ENCODE measurements around the gene APCDD1.
A peak's percentile ranks its signal among the peaks of the same experiment; 100 is the strongest.

Gene APCDD1

DNA sequence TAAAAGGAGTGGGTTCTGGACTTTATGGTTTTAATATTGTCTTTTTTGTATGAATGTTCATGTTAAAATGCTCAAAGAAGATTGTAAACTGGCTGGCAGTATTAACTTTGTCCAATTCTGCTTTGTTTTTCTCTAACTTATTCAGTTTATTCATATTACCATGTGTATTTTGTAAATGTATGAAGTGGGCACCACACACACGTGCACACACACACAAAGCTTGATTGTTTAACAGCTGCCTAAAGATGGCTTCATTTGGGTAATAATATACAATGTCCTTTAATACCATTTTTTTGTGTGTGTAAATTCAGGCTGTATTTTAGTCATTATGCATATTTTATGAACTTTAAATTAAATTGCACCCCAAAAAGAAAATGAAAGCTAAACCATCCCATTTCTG lies 11.4 kb upstream of the APCDD1 start:
- H3K9me3 Mint-ChIP-seq: no peaks in the 10 kb centered on the region
- no peak overlapping the region for H3K4me3 Mint-ChIP-seq
- H3K27ac Mint-ChIP-seq: no peak overlapping the region
- intact Hi-C loops (cut with micrococcal nuclease): no loop called here
- no peaks in the 10 kb centered on the region for H3K36me3 Mint-ChIP-seq (ENCODE audit: low read depth)
- H3K27me3 Mint-ChIP-seq: peaks cover 20% of the 10 kb centered on the region
- no peaks in the 10 kb centered on the region for H3K4me1 Mint-ChIP-seq (ENCODE audit: low read depth)

- H3K9me3 Mint-ChIP-seq: no peaks in the 10 kb centered on the region
- peaks cover 29% of the 10 kb centered on the region for H3K27me3 Mint-ChIP-seq
- intact Hi-C loops (cut with micrococcal nuclease): no loop called here
- H3K36me3 Mint-ChIP-seq (ENCODE audit: low read depth): no peaks in the 10 kb centered on the region
- H3K4me3 Mint-ChIP-seq: no peak overlapping the region
- no peaks in the 10 kb centered on the region for H3K4me1 Mint-ChIP-seq (ENCODE audit: low read depth)
- no peak overlapping the region for H3K27ac Mint-ChIP-seq
Observed at GRCh38 chr18:10444314-10445006, 10.0 kb upstream of the APCDD1 start.

GRCh38 chr18:10449396-10449795 lies 5.0 kb upstream of the APCDD1 start:
- no peaks in the 10 kb centered on the region for H3K36me3 Mint-ChIP-seq (ENCODE audit: low read depth)
- intact Hi-C loops (cut with micrococcal nuclease): no loop called here

GRCh38 chr18:10450986-10451385 lies 3.4 kb upstream of the APCDD1 start:
- no peaks in the 10 kb centered on the region for H3K36me3 Mint-ChIP-seq (ENCODE audit: low read depth)
- no peak overlapping the region for H3K27ac Mint-ChIP-seq
- no peak overlapping the region for H3K4me3 Mint-ChIP-seq
- peaks cover 13% of the 10 kb centered on the region for H3K4me1 Mint-ChIP-seq (ENCODE audit: low read depth)
- H3K9me3 Mint-ChIP-seq: no peaks in the 10 kb centered on the region
- H3K27me3 Mint-ChIP-seq: peaks cover 55% of the 10 kb centered on the region
- intact Hi-C loops (cut with micrococcal nuclease): loop anchor here (10.0 kb wide), 1 partner anchor 64 kb away; no protein-coding TSS in a partner anchor

More at GRCh38 chr18:10449396-10449795, 5.0 kb upstream of the APCDD1 start:
- Mint-ChIP-seq H3K27me3 (peaks cover 52% of the 10 kb centered on the region), H3K4me3 (no peak overlapping the region), H3K4me1 (ENCODE audit: low read depth) (peaks cover 4% of the 10 kb centered on the region), H3K27ac (no peak overlapping the region), H3K9me3 (no peaks in the 10 kb centered on the region)

DNA sequence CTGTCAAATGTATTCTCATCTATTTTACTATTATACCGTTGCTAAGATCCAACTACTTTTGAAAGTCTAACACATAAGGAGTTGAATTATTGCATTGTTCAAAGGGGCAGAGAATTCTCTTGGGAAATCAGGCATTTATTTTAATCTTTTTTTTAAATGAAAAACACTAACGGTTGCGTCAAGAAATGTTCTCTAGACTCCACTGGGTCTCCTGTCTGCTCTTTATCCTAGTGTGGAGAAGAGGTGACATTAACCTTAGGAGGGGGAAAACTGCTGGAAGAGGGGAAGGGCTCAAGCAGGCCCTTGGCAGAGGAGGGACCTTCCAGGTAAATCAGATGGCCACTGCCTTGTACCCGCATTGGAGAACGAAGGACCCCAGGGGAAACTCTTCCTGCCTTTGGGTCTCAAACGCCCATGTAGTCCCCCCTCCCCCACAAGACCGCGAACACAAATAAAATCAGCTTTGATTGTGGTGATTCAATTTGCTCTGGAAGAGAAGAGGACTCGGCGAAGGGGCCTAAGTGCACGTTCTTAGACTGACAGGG lies 1.1 kb upstream of the APCDD1 start:
- Mint-ChIP-seq H3K9me3 (no peaks in the 10 kb centered on the region), H3K36me3 (ENCODE audit: low read depth) (no peaks in the 10 kb centered on the region), H3K27me3 (peaks cover 64% of the 10 kb centered on the region), H3K27ac (no peak overlapping the region), H3K4me3 (peak overlapping the region; percentile 67), H3K4me1 (ENCODE audit: low read depth) (peaks cover 14% of the 10 kb centered on the region)
- intact Hi-C loops (cut with micrococcal nuclease): loop anchor here (10.0 kb wide), 1 partner anchor 61 kb away; no protein-coding TSS in a partner anchor

- Mint-ChIP-seq H3K27me3 (peaks cover 65% of the 10 kb centered on the region), H3K9me3 (no peaks in the 10 kb centered on the region), H3K4me3 (peak overlapping the region; percentile 71), H3K36me3 (ENCODE audit: low read depth) (no peaks in the 10 kb centered on the region), H3K4me1 (ENCODE audit: low read depth) (peaks cover 14% of the 10 kb centered on the region), H3K27ac (no peak overlapping the region)
- intact Hi-C loops (cut with micrococcal nuclease): loop anchor here (10.0 kb wide), 1 partner anchor 60 kb away; no protein-coding TSS in a partner anchor
Observed at GRCh38 chr18:10454681-10455557, 484 bp downstream of the APCDD1 start.

DNA sequence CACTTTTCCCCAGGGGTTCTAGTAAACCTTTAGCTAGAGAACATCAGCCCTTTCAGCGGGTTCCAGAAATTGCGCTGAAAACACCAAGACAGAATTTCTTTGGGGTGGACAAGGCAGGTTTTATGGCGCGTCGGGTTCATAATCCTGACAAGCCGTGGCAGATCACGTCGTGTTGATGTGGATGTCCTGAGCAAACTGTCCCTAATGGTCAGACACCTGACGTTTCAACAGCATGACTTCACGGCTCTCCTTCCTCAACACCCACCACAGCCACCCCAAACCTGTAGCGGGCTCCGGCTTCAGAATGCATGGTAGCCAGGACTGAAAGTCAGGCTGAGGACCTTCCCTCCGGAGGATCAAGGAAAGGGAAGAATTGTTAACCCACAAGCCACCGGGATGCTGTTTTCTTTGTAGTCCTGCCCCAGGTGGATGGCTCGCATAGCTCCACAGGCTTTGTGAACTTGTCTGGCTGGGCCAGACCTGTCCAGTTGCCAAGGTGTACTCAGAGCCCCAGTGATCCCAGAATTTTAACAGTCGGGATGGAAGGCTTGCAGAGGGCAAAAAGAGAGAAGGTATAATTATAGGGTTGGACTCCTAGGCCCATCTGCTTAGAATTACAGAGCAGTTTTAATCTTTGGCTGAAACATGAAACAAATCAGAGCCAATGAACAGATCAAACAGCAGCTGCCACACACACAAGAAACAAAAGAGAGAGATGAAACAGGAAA lies 1.5 kb downstream of the APCDD1 start:
- H3K27me3 Mint-ChIP-seq: peaks cover 60% of the 10 kb centered on the region
- no peak overlapping the region for H3K27ac Mint-ChIP-seq
- intact Hi-C loops (cut with micrococcal nuclease): loop anchor here (10.0 kb wide), 1 partner anchor 59 kb away; no protein-coding TSS in a partner anchor
- H3K36me3 Mint-ChIP-seq (ENCODE audit: low read depth): no peaks in the 10 kb centered on the region
- peak overlapping the region; percentile 71 for H3K4me3 Mint-ChIP-seq
- no peaks in the 10 kb centered on the region for H3K9me3 Mint-ChIP-seq
- H3K4me1 Mint-ChIP-seq (ENCODE audit: low read depth): peaks cover 14% of the 10 kb centered on the region

DNA sequence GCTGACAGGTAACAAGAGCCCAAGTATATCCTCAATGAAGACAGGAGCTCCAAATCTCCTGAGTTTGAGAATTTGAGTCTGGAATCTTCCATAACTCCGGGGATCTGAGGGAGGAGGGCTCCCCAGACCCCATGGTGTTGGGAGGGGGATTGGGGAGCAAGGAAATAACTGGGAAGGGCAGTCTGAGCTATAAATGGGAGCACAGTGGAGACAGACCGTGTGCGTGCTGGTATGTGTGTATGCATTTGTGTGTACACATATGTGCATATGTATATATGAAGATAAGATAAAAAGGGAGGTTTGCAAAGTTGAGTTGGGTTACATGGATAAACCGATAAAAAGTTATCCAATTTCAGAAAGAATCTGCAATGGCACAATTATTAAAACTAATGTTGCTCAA lies 2.3 kb downstream of the APCDD1 start:
- Mint-ChIP-seq H3K36me3 (ENCODE audit: low read depth) (no peaks in the 10 kb centered on the region), H3K4me3 (no peak overlapping the region), H3K27me3 (peaks cover 59% of the 10 kb centered on the region), H3K9me3 (no peaks in the 10 kb centered on the region), H3K4me1 (ENCODE audit: low read depth) (peaks cover 14% of the 10 kb centered on the region), H3K27ac (no peak overlapping the region)
- intact Hi-C loops (cut with micrococcal nuclease): loop anchor here (10.0 kb wide), 1 partner anchor 58 kb away; no protein-coding TSS in a partner anchor

GRCh38 chr18:10457128-10457527 lies 2.7 kb downstream of the APCDD1 start:
- peaks cover 55% of the 10 kb centered on the region for H3K27me3 Mint-ChIP-seq
- no peak overlapping the region for H3K27ac Mint-ChIP-seq
- peaks cover under 1% of the 10 kb centered on the region for H3K9me3 Mint-ChIP-seq
- intact Hi-C loops (cut with micrococcal nuclease): loop anchor here (10.0 kb wide), 1 partner anchor 58 kb away; no protein-coding TSS in a partner anchor
- H3K4me3 Mint-ChIP-seq: no peak overlapping the region
- H3K4me1 Mint-ChIP-seq (ENCODE audit: low read depth): peaks cover 14% of the 10 kb centered on the region
- H3K36me3 Mint-ChIP-seq (ENCODE audit: low read depth): no peaks in the 10 kb centered on the region

GRCh38 chr18:10457767-10458166 lies 3.3 kb downstream of the APCDD1 start:
- no peaks in the 10 kb centered on the region for H3K36me3 Mint-ChIP-seq (ENCODE audit: low read depth)
- H3K9me3 Mint-ChIP-seq: peaks cover 6% of the 10 kb centered on the region
- peaks cover 51% of the 10 kb centered on the region for H3K27me3 Mint-ChIP-seq
- no peak overlapping the region for H3K4me3 Mint-ChIP-seq
- no peak overlapping the region for H3K27ac Mint-ChIP-seq
- intact Hi-C loops (cut with micrococcal nuclease): loop anchor here (10.0 kb wide), 1 partner anchor 57 kb away; no protein-coding TSS in a partner anchor
- peaks cover 14% of the 10 kb centered on the region for H3K4me1 Mint-ChIP-seq (ENCODE audit: low read depth)

DNA sequence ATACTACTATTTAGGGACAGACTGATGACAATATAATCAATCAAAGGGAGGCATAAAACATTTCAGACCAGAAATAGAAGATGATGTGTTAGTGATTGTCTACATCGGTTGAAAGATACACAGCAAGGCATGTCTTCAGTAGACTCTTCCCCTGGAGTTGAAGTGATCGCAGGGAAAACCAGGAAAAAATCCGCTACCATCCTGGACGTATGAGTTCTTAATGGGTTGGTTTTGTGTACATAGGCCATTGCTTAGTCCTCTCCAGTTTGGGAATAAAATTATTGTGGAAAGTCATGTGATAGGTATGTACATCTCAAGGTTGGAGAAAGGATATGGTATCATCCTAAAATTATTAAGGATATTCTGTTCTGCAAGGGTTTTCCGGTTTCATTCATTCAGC lies 4.3 kb downstream of the APCDD1 start:
- no peak overlapping the region for H3K27ac Mint-ChIP-seq
- peaks cover 44% of the 10 kb centered on the region for H3K27me3 Mint-ChIP-seq
- H3K4me1 Mint-ChIP-seq (ENCODE audit: low read depth): peaks cover 14% of the 10 kb centered on the region
- intact Hi-C loops (cut with micrococcal nuclease): loop anchor here (10.0 kb wide), 1 partner anchor 56 kb away; no protein-coding TSS in a partner anchor
- H3K36me3 Mint-ChIP-seq (ENCODE audit: low read depth): no peaks in the 10 kb centered on the region
- H3K9me3 Mint-ChIP-seq: peaks cover 11% of the 10 kb centered on the region
- no peak overlapping the region for H3K4me3 Mint-ChIP-seq

DNA sequence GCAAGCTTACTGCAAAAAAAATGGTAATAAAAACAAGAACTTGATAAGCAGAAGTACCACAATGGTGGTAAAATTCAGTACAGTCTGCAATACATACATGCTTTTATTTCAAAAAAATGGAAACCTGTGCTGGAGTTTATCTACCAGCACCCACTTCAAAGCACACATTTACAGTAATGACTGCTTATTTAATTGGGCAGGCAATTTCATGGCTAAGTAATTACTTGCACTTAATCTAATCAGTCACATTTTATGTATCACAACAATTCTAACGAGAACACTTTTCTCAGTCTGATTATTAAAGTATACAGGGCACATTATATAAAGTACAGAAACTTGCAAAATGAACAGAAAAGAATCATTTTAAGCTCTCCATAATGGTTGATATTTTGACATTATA lies 5.2 kb downstream of the APCDD1 start:
- no peaks in the 10 kb centered on the region for H3K36me3 Mint-ChIP-seq (ENCODE audit: low read depth)
- peaks cover 9% of the 10 kb centered on the region for H3K4me1 Mint-ChIP-seq (ENCODE audit: low read depth)
- peaks cover 11% of the 10 kb centered on the region for H3K9me3 Mint-ChIP-seq
- no peak overlapping the region for H3K4me3 Mint-ChIP-seq
- no peak overlapping the region for H3K27ac Mint-ChIP-seq
- intact Hi-C loops (cut with micrococcal nuclease): loop anchor here (10.0 kb wide), 1 partner anchor 55 kb away; no protein-coding TSS in a partner anchor
- H3K27me3 Mint-ChIP-seq: peaks cover 41% of the 10 kb centered on the region

DNA sequence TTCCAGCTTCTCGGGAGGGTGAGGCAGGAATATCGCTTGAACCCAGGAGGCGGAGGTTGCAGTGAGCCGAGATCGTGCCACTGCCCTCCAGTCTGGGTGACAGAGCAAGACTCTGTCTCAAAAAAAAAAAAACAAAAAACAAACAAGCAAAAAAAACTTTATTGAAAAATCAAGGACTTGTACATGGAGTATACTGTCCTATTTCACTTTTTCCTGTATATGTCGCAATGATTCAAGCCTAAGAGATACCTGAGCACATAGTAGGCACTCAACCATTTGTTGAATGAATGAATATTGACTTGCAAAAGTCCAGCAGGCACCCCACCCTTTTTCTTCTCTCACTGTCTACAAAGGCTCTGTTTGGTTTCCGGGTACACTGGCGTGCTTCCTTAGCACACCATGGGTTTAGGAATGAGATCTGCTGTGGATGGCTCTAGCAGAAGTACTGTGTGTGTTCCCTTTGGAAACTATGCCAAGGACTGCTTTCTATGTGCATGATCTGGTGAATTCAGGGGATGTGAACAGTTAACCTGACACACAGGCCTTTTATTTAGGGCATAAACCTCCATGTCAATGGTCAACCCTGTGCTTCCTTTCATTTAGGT lies 6.1 kb downstream of the APCDD1 start:
- no peak overlapping the region for H3K27ac Mint-ChIP-seq
- H3K4me3 Mint-ChIP-seq: no peak overlapping the region
- no peaks in the 10 kb centered on the region for H3K36me3 Mint-ChIP-seq (ENCODE audit: low read depth)
- H3K9me3 Mint-ChIP-seq: peaks cover 11% of the 10 kb centered on the region
- H3K4me1 Mint-ChIP-seq (ENCODE audit: low read depth): peaks cover 6% of the 10 kb centered on the region
- intact Hi-C loops (cut with micrococcal nuclease): no loop called here
- peaks cover 38% of the 10 kb centered on the region for H3K27me3 Mint-ChIP-seq

Data from dendritic cell treated with granulocyte-macrophage colony-stimulating factor and Interleukin-4, amounts not matched to agents 40 ng/mL and 50 ng/mL, for 4 days (primary cell).